H9 (cell line): Measurements from ENCODE around the gene CCDC137. TPM values are rescaled to one million over a fixed set of nuclear protein-coding genes. Genes with fewer than 3 reads are reported as not detected.
A peak's percentile ranks its signal among the peaks of the same experiment; 100 is the strongest.

Experiments
- DNase-seq: peaks from one replicate; pipeline ENCODE4 v3.0.0-alpha.2; 2017
- H2AFZ ChIP-seq: one replicate; pipeline ENCODE4 v1.6.1; 2013; ENCODE audit warnings: mild to moderate bottlenecking, low read length, control low read depth, moderate library complexity
- H2AK5ac ChIP-seq: 2 replicates; pipeline ENCODE4 v1.6.1; 2013; ENCODE audit warnings: low read length, control low read depth, mixed read lengths; ENCODE audit not compliant: insufficient read length
- H2BK120ac ChIP-seq: one replicate; pipeline ENCODE4 v1.6.1; 2013; ENCODE audit warnings: low read depth, mild to moderate bottlenecking, low read length, control low read depth, inconsistent platforms; ENCODE audit not compliant: poor library complexity, severe bottlenecking
- H2BK12ac ChIP-seq: 2 replicates; pipeline ENCODE4 v1.6.1; 2013; ENCODE audit warnings: low read length, control low read depth, mixed read lengths, low read depth; ENCODE audit not compliant: insufficient read length
- H2BK15ac ChIP-seq: 2 replicates; pipeline ENCODE4 v1.6.1; 2013; ENCODE audit warnings: low read depth, low read length, control low read depth
- H2BK20ac ChIP-seq: one replicate; pipeline ENCODE4 v1.6.1; 2013; ENCODE audit warnings: low read depth, mild to moderate bottlenecking, low read length, control low read depth, inconsistent platforms; ENCODE audit not compliant: poor library complexity, severe bottlenecking
- H2BK5ac ChIP-seq: 2 replicates; pipeline ENCODE4 v1.6.1; 2013; ENCODE audit warnings: low read length, control low read depth, mixed read lengths; ENCODE audit not compliant: insufficient read length
- H3K14ac ChIP-seq: 2 replicates; pipeline ENCODE4 v1.6.1; 2013; ENCODE audit warnings: low read length, control low read depth; ENCODE audit not compliant: insufficient read depth
- H3K18ac ChIP-seq: 2 replicates; pipeline ENCODE4 v1.6.1; 2013; ENCODE audit warnings: low read depth, mild to moderate bottlenecking, mixed read lengths, low read length, control low read depth; ENCODE audit not compliant: insufficient read length
- H3K23ac ChIP-seq: 2 replicates; pipeline ENCODE4 v1.6.1; 2013; ENCODE audit warnings: low read length, control low read depth, mixed read lengths, low read depth; ENCODE audit not compliant: insufficient read length
- H3K23me2 ChIP-seq: 2 replicates; pipeline ENCODE4 v1.6.1; 2013; ENCODE audit warnings: low read depth, mild to moderate bottlenecking, mixed read lengths, low read length, control low read depth; ENCODE audit not compliant: insufficient read length, poor library complexity, severe bottlenecking
- H3K27ac ChIP-seq: 2 replicates; pipeline ENCODE4 v1.5.1; 2013; ENCODE audit warnings: low read length, control low read depth, mixed read lengths, low read depth; ENCODE audit not compliant: insufficient read length
- H3K27me3 ChIP-seq: 2 replicates; pipeline ENCODE4 v1.6.1; 2013; ENCODE audit warnings: low read length, control low read depth, inconsistent platforms; ENCODE audit not compliant: insufficient read depth
- H3K4ac ChIP-seq: 2 replicates; pipeline ENCODE4 v1.6.1; 2013; ENCODE audit warnings: low read depth, mild to moderate bottlenecking, control low read depth, inconsistent platforms, low read length, moderate library complexity
- H3K4me1 ChIP-seq: 2 replicates; pipeline ENCODE4 v1.6.1; 2013; ENCODE audit warnings: low read length, control low read depth, inconsistent platforms; ENCODE audit not compliant: insufficient read depth
- H3K4me2 ChIP-seq: 2 replicates; pipeline ENCODE4 v1.6.1; 2013; ENCODE audit warnings: low read length, control low read depth, mixed read lengths; ENCODE audit not compliant: insufficient read length, insufficient read depth
- H3K56ac ChIP-seq: 2 replicates; pipeline ENCODE4 v1.6.1; 2013; ENCODE audit warnings: low read depth, mild to moderate bottlenecking, mixed read lengths, low read length, control low read depth; ENCODE audit not compliant: insufficient read length
- H3K79me1 ChIP-seq: 2 replicates; pipeline ENCODE4 v1.6.1; 2013; ENCODE audit warnings: low read depth, mild to moderate bottlenecking, moderate library complexity, low read length, control low read depth, inconsistent platforms; ENCODE audit not compliant: insufficient read depth, poor library complexity, severe bottlenecking
- H3K79me2 ChIP-seq: 2 replicates; pipeline ENCODE4 v1.6.1; 2013; ENCODE audit warnings: low read length, control low read depth, inconsistent platforms; ENCODE audit not compliant: insufficient read depth
- H3K9ac ChIP-seq: 2 replicates; pipeline ENCODE4 v1.6.1; 2013; ENCODE audit warnings: low read length, control low read depth, mixed read lengths; ENCODE audit not compliant: insufficient read length; ENCODE audit errors: extremely low read depth
- H3K9me3 ChIP-seq: one replicate; pipeline ENCODE4 v1.6.1; 2013; ENCODE audit warnings: low read depth, low read length, inconsistent platforms; ENCODE audit not compliant: control insufficient read depth
- H3T11ph ChIP-seq: one replicate; pipeline ENCODE4 v1.6.1; 2013; ENCODE audit warnings: mild to moderate bottlenecking, low read length, control low read depth, inconsistent platforms
- H4K20me1 ChIP-seq: one replicate; pipeline ENCODE4 v1.6.1; 2013; ENCODE audit not compliant: control insufficient read depth, insufficient read length, insufficient read depth
- H4K5ac ChIP-seq: 2 replicates; pipeline ENCODE4 v1.6.1; 2013; ENCODE audit warnings: low read depth, mild to moderate bottlenecking, mixed read lengths, low read length, control low read depth; ENCODE audit not compliant: insufficient read length
- H4K8ac ChIP-seq: replicated peaks from 2 replicates; pipeline ENCODE4 v1.6.1; 2013; ENCODE audit warnings: low read length, control low read depth, mixed read lengths, low read depth; ENCODE audit not compliant: insufficient read length
- H4K91ac ChIP-seq: 2 replicates; pipeline ENCODE4 v1.6.1; 2013; ENCODE audit warnings: low read depth, mild to moderate bottlenecking, moderate library complexity, mixed read lengths, low read length, control low read depth; ENCODE audit not compliant: insufficient read length
- H3K27ac Mint-ChIP-seq, 3 experiments: 2 replicates in 2 of 3; 3 replicates in 1 of 3; pipeline ENCODE4 v1.8.0; 2020 to 2021; ENCODE audit warnings: mixed read lengths in 3 of 3, mild to moderate bottlenecking in 1 of 3, moderate library complexity in 1 of 3
- H3K27me3 Mint-ChIP-seq: 2 replicates; pipeline ENCODE4 v1.8.0; 2021; ENCODE audit warnings: low read depth, mild to moderate bottlenecking, moderate library complexity, mixed read lengths
- H3K36me3 Mint-ChIP-seq, 3 experiments: 2 replicates in 2 of 3; 3 replicates in 1 of 3; pipeline ENCODE4 v1.8.0; 2020 to 2021; ENCODE audit warnings: low read depth in 3 of 3, mixed read lengths in 3 of 3; ENCODE audit not compliant: insufficient read depth in 1 of 3
- H3K4me1 Mint-ChIP-seq, 2 experiments: 2 replicates each; pipeline ENCODE4 v1.8.0; 2020; ENCODE audit warnings: mixed read lengths in 2 of 2
- H3K4me3 Mint-ChIP-seq, 2 experiments: 2 replicates in 1 of 2; 3 replicates in 1 of 2; pipeline ENCODE4 v1.8.0; 2020 to 2021; ENCODE audit warnings: mild to moderate bottlenecking in 2 of 2, mixed read lengths in 2 of 2, moderate library complexity in 1 of 2
- H3K9me3 Mint-ChIP-seq, 2 experiments: 2 replicates in 1 of 2; 3 replicates in 1 of 2; pipeline ENCODE4 v1.8.0; 2020; ENCODE audit warnings: mild to moderate bottlenecking in 2 of 2, mixed read lengths in 2 of 2, moderate library complexity in 1 of 2
- CTCF ChIP-seq: fragments of 200-600 bp; sonication (generic); conservative IDR thresholded peaks from 3 replicates; pipeline ENCODE4 v1.8.0; 2021; ENCODE audit warnings: antibody characterized with exemption, mild to moderate bottlenecking
- WGBS: extraction: QIAGEN DNeasy Blood & Tissue Kit; methylation state at CpG from one replicate; pipeline ENCODE4 v1.1.7; 2013; ENCODE audit warnings: missing lambda C conversion rate, low lambda C conversion rate, mixed read lengths; ENCODE audit not compliant: insufficient read length; ENCODE audit errors: extremely low coverage; 5-methylcytosine and 5-hydroxymethylcytosine counted together
- total RNA-seq: library from RNA; stranded (reverse); gene quantifications from 2 replicates; pipeline ENCODE4 v1.2.1, GENCODE V29; 2021

The CCDC137 gene
- total RNA-seq, 1 experiment from 2014 or later, result 60.8 TPM

GRCh38 chr17:81712468-81713003 is 46.0 kb downstream of the CCDC137 start:
- H3K27me3 ChIP-seq, result no peaks in the 10 kb centered on the region
- no peaks in the 10 kb centered on the region; the same call in 1 of the 2 replicates for H3K4me1 ChIP-seq
- Mint-ChIP-seq H3K4me3 (peak overlapping the region; percentile 75 to 95), H3K4me1 (peaks cover 24% of the 10 kb centered on the region in 2 experiments), H3K27ac (peak overlapping the region in 2 of 3 experiments; percentile 59 to 92; a peak in 5 of 7 replicates), H3K9me3 (no peaks in the 10 kb centered on the region; a peak in 1 of 5 replicates), H3K27me3 (no peaks in the 10 kb centered on the region; the same call in 1 of the 2 replicates), H3K36me3 (peaks cover 1 to 21% (median 8%) of the 10 kb centered on the region in 3 experiments; a peak in 5 of 7 replicates)
- H4K5ac ChIP-seq, result no peak overlapping the region
- H2BK120ac ChIP-seq, result no peak overlapping the region
- no peak overlapping the region for H3K14ac ChIP-seq
- H3K9me3 ChIP-seq, result no peaks in the 10 kb centered on the region
- peak; percentile 18; the same call in 1 of the 3 replicates for TF ChIP-seq CTCF
- no peak overlapping the region for H3K56ac ChIP-seq
- H4K91ac ChIP-seq, result no peak overlapping the region
- H2AK5ac ChIP-seq, result no peak overlapping the region
- no peak overlapping the region for H3T11ph ChIP-seq
- no peak overlapping the region for H3K4ac ChIP-seq
- H3K9ac ChIP-seq, result peak overlapping the region; percentile 40
- DNase-seq, result no peak
- H2BK20ac ChIP-seq, result no peak overlapping the region
- no peak overlapping the region for H2BK12ac ChIP-seq
- H3K27ac ChIP-seq, result no peak overlapping the region
- no peak overlapping the region for H3K18ac ChIP-seq
- H3K4me2 ChIP-seq, result peak overlapping the region; percentile 62
- H2BK5ac ChIP-seq, result no peak overlapping the region
- no peak overlapping the region for H3K23ac ChIP-seq
- H3K79me1 ChIP-seq, result no peaks in the 10 kb centered on the region
- no CpG with 5 or more reads among the region's 41 CpGs for WGBS
- no peak overlapping the region for H2BK15ac ChIP-seq
- H4K8ac ChIP-seq, result no peak overlapping the region
- H4K20me1 ChIP-seq, result no peaks in the 10 kb centered on the region
- H3K79me2 ChIP-seq, result no peaks in the 10 kb centered on the region; the same call in 1 of the 2 replicates
- peaks cover 20% of the 10 kb centered on the region for H3K23me2 ChIP-seq
- no peak overlapping the region for H2AFZ ChIP-seq
